Heart left ventricle (tissue), 13 donors: ENCODE data around the gene TBX1.

Source experiments
- CTCF ChIP-seq, 12 donors: fragments of 200-600 bp; sonication (generic) in 4 of 12; IDR thresholded peaks; one replicate each; pipeline versions ENCODE4 v1.5.0 to v1.8.0; 2018 to 2022; ENCODE audit warnings: antibody characterized with exemption in 12 of 12, mild to moderate bottlenecking in 5 of 12
- POLR2A ChIP-seq, 2 donors: fragments of 450-650 bp; IDR thresholded peaks; one replicate each; pipeline ENCODE4 v1.6.1; 2017; ENCODE audit warnings: antibody characterized with exemption in 2 of 2, mild to moderate bottlenecking in 2 of 2, moderate library complexity in 2 of 2
- donor health status: ischemic (EF 13 %, LVEDD 7.1; RV severe dilation, severe dysfunction).
- donor health status: DM: no; HTN: yes; CAD: no.
- donor health status: DM: no; HTN: no; CAD: no.
- donor health status: ischemic (EF 25% LVEDD 6.9; RV normal size, moderate dysfunction).
- donor health status: ischemic (EF 25% LVEDD 5.7; RV mildly dilated, moderate dysfunction).
- donor health status: ischemic (EF 35%, LVEDD 5.7; RV mildly dilated, moderate dysfunction).
- donor health status: nonischemic (EF 11% LVEDD 7.7; RV severe dilation, severe dysfunction).
- donor health status: DM: yes; HTN: yes; CAD: no.
- donor health status: PGD.
- donor health status: ischemic (EF 29% LVEDD 5.4; RV normal size, mild dysfunction).
- donor health status: nonischemic (EF 23%, LVEDD 6.1; RV moderate dilation, normal function).

DNA sequence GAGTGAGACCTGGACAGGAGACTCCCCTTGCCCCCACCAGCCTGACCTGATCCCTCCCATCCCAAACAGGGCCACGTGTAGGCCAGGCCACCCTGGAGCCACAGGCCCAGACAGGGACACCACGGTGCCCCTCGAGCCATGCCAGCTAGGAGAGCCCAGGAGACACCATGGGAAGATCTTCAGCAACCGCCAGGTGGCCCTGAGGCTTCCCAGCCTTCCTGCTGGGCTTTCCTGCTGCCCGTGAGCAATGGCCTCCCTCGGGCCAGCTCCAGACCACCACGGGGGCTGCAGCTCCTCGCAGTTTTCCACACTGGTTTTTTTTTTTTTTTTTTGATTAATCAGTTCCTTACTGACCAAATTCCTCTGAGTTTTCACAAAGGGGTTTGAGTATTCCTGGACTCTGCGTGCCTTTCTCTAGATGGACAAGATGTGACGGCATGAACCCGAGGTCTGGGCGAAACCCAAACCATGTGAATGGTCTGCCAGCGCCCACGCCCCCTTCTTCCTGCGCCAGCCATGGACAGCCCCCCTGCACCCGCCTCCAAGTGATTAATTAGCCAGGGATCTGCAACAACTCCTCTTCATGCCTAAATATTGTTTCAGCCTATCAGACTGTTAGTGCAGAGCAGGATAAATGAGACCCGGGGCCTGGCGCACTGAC, 40.9 kb downstream of the TBX1 start:
- TF ChIP-seq CTCF (IDR thresholded peaks at IDR 0.05): no peak
- TF ChIP-seq POLR2A (IDR thresholded peaks at IDR 0.05): no peak
